ENCODE results near the gene UPK3A. TPM values are rescaled to one million over a fixed set of nuclear protein-coding genes. Genes with fewer than 3 reads are reported as not detected.
"Not testable (repeated sequence)": the region's sequence is repeated elsewhere in the genome, so short reads cannot be mapped to it uniquely, and the experiment has no call there.

Gene UPK3A
- total RNA-seq, 2 experiments from 2014 or later = not detected

DNA sequence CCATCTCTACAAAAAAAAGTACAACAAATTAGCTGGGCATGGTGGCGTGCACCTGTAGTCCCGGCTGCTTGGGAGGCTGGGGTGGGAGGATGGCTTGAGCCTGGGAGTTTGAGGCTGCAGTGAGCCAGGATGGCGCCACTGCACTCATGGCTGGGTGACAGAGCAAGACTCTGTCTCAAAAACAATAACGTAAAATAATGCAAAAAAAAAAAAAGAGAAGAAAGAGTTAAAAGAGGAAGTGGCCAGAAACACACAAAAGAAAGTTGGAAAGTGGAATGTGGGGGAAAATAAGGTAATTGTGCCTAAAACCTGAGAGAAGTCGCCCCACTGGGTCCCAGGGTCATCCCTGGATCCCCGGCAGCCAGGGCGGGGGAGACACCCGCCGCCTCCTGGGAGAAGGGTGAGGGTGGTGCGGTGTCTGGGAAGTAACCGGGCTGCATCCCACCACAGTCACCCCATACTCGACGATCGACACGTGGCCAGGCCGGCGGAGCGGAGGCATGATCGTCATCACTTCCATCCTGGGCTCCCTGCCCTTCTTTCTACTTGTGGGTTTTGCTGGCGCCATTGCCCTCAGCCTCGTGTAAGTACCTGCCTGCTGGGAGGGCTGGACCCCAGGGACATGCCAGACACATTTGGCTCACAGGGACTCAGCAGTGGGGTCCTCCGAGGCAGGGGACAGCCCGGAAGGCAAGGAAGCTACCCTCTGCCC is 8.1 kb downstream of the UPK3A start:
- no peaks in the 10 kb centered on the region for H3K27me3 Mint-ChIP-seq
- H3K4me1 Mint-ChIP-seq (ENCODE audit: low read depth) = peaks cover 17% of the 10 kb centered on the region
- Histone ChIP-seq H3K4me3 (ENCODE audit: low read length) (no peak overlapping the region), H3K27me3 (ENCODE audit: control insufficient read depth in 1 of 2, insufficient read depth in 2 of 2, low read length in 2 of 2) (no peaks in the 10 kb centered on the region), H3K9me3 (ENCODE audit: control insufficient read depth in 1 of 2, insufficient read depth in 1 of 2, low read length in 2 of 2) (no peaks in the 10 kb centered on the region), H3K36me3 (ENCODE audit: insufficient read depth, low read length) (no peaks in the 10 kb centered on the region), H3K4me1 (ENCODE audit: insufficient read depth, low read length) (peaks cover 36% of the 10 kb centered on the region), H3K27ac (ENCODE audit: low read depth in 1 of 2, low read length in 2 of 2) (no peak overlapping the region)
- no peak for DNase-seq
- intact Hi-C loops (cut with DNase I, micrococcal nuclease) = loop anchor here in 1 of 2 experiments (10.0 kb wide), 1 partner anchor 62 kb away; no protein-coding TSS in a partner anchor
- H3K36me3 Mint-ChIP-seq (ENCODE audit: low read depth) = no peaks in the 10 kb centered on the region
- ChIA-PET POLR2A (no interaction called here), CTCF (no interaction called here)
- ATAC-seq (ENCODE audit: poor library complexity) = no peak
- H3K9me3 Mint-ChIP-seq = no peaks in the 10 kb centered on the region
- TF ChIP-seq, protein P1, sequence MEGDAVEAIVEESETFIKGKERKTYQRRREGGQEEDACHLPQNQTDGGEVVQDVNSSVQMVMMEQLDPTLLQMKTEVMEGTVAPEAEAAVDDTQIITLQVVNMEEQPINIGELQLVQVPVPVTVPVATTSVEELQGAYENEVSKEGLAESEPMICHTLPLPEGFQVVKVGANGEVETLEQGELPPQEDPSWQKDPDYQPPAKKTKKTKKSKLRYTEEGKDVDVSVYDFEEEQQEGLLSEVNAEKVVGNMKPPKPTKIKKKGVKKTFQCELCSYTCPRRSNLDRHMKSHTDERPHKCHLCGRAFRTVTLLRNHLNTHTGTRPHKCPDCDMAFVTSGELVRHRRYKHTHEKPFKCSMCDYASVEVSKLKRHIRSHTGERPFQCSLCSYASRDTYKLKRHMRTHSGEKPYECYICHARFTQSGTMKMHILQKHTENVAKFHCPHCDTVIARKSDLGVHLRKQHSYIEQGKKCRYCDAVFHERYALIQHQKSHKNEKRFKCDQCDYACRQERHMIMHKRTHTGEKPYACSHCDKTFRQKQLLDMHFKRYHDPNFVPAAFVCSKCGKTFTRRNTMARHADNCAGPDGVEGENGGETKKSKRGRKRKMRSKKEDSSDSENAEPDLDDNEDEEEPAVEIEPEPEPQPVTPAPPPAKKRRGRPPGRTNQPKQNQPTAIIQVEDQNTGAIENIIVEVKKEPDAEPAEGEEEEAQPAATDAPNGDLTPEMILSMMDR (IDR thresholded peaks at IDR 0.05) = no peak
- no peak overlapping the region for H3K4me3 Mint-ChIP-seq
- H3K27ac Mint-ChIP-seq = no peak overlapping the region

DNA sequence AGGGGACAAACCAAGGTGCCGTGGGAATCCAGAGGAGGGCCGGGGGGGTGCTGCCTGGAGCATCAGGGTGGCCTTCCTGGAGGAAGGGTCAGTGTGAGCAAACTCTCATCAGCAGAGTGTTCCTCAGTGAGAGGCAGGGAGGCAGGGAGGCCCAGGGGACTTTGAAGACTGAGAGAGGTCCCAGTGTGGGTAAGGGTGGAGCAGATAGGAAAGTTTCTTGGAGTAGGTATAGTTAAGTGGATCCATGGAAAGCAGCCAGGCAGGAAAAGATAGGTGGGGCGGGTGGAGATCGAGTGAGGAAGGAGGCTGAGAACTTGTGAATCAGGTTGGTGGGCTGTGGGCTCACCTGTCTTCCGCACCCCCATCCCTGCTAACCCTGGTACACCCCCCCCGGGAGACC is 9.3 kb downstream of the UPK3A start:
- Histone ChIP-seq H3K36me3 (ENCODE audit: insufficient read depth, low read length) (no peaks in the 10 kb centered on the region), H3K27ac (ENCODE audit: low read depth in 1 of 2, low read length in 2 of 2) (no peak overlapping the region), H3K9me3 (ENCODE audit: control insufficient read depth in 1 of 2, insufficient read depth in 1 of 2, low read length in 2 of 2) (no peaks in the 10 kb centered on the region), H3K27me3 (ENCODE audit: control insufficient read depth in 1 of 2, insufficient read depth in 2 of 2, low read length in 2 of 2) (no peaks in the 10 kb centered on the region), H3K4me1 (ENCODE audit: insufficient read depth, low read length) (peaks cover 38% of the 10 kb centered on the region), H3K4me3 (ENCODE audit: low read length) (no peak overlapping the region)
- ChIA-PET POLR2A (no interaction called here), CTCF (no interaction called here)
- DNase-seq (no peak), ATAC-seq (ENCODE audit: poor library complexity) (no peak)
- TF ChIP-seq, protein P1 (IDR thresholded peaks at IDR 0.05) = no peak
- intact Hi-C loops (cut with DNase I, micrococcal nuclease) = loop anchor here in 1 of 2 experiments (10.0 kb wide), 1 partner anchor 61 kb away; no protein-coding TSS in a partner anchor
- H3K4me1 Mint-ChIP-seq (ENCODE audit: low read depth) = peaks cover 22% of the 10 kb centered on the region
- H3K36me3 Mint-ChIP-seq (ENCODE audit: low read depth) = no peaks in the 10 kb centered on the region
- H3K9me3 Mint-ChIP-seq = no peaks in the 10 kb centered on the region
- H3K27me3 Mint-ChIP-seq = no peaks in the 10 kb centered on the region
- H3K4me3 Mint-ChIP-seq = no peak overlapping the region
- H3K27ac Mint-ChIP-seq = peak overlapping the region; percentile 53

DNA sequence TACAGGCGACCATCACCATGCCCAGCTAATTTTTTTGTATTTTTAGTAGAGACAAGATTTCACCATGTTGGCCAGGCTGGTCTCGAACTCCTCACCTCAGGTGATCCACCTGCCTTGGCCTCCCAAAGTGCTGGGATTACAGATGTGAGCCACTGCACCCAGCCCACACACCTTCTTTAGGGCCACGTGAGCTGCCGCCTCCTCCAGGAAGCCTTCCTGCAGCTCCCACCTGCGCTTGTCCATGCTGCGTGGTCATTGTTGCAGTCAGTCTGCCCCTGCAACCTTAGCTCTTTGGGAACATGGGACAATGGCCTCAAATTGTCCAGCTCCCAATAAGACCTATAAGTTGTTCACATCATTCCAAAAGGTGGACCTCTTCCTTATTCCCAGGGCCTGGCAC is 10.3 kb downstream of the UPK3A start:
- H3K27ac ChIP-seq (ENCODE audit: low read depth in 1 of 2, low read length in 2 of 2); H3K36me3 Mint-ChIP-seq (ENCODE audit: low read depth); H3K27me3 Mint-ChIP-seq; H3K9me3 ChIP-seq (ENCODE audit: control insufficient read depth in 1 of 2, insufficient read depth in 1 of 2, low read length in 2 of 2); ATAC-seq (ENCODE audit: poor library complexity); H3K36me3 ChIP-seq (ENCODE audit: insufficient read depth, low read length); H3K4me3 ChIP-seq (ENCODE audit: low read length); H3K9me3 Mint-ChIP-seq; H3K4me3 Mint-ChIP-seq; DNase-seq; H3K27me3 ChIP-seq (ENCODE audit: control insufficient read depth in 1 of 2, insufficient read depth in 2 of 2, low read length in 2 of 2): not testable (repeated sequence)
- intact Hi-C loops (cut with DNase I, micrococcal nuclease) = loop anchor here in 1 of 2 experiments (10.0 kb wide), 1 partner anchor 60 kb away; no protein-coding TSS in a partner anchor
- ChIA-PET POLR2A (interaction anchor here (1.0 kb wide), 1 partner anchor 13 kb away, joined by 4 read pairs; no protein-coding TSS in a partner anchor), CTCF (interaction anchor here (0.7 kb wide), 1 partner anchor 23 kb away, joined by 3 read pairs; no protein-coding TSS in a partner anchor)
- peaks cover 27% of the 10 kb centered on the region for H3K4me1 Mint-ChIP-seq (ENCODE audit: low read depth)
- peak overlapping the region; percentile 53 for H3K27ac Mint-ChIP-seq
- peaks cover 41% of the 10 kb centered on the region for H3K4me1 ChIP-seq (ENCODE audit: insufficient read depth, low read length)

Measured in CD4-positive, alpha-beta T cell (primary cell).